GM19035 (cell line): Measurements from ENCODE around the gene WNT10A.
A peak's percentile ranks its signal among the peaks of the same experiment; 100 is the strongest.

Experiments used
- ATAC-seq: cut with Tn5 transposase; IDR thresholded peaks from one replicate; pipeline ENCODE4 v1.9.1; 2021; ENCODE audit not compliant: unreplicated experiment

WNT10A gene

DNA sequence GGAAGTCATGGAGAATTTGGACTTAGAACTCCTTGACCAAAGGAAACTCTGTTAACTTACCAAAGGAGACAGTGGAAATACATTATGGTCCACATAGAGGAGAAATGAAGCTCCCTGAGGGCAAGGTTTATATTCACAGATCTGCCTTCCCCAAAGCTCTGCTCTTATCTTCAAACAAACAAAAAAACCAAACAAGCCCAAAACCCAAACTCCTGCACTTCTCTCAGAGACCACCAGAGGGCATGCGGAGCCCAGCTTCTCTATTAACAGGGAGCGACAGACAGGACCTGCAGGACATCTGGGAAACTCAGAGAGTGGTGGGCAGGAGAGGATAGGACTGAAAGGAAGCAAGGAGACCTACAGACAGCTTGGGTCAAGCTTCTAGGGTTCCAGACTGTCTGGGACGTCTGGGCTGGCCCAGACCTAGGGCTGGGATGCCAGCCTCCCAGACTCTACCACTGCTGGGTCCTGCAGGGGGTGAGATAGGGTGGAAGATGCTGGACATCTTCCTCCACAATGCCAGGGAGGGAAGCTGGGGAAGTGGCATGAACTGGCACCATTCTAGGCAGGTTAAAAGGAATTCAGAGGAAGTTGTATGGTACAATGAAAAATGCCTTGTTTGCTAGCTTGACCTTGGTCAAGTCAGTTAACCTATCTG, 4.0 kb upstream of the WNT10A start:
- no peak for ATAC-seq

DNA sequence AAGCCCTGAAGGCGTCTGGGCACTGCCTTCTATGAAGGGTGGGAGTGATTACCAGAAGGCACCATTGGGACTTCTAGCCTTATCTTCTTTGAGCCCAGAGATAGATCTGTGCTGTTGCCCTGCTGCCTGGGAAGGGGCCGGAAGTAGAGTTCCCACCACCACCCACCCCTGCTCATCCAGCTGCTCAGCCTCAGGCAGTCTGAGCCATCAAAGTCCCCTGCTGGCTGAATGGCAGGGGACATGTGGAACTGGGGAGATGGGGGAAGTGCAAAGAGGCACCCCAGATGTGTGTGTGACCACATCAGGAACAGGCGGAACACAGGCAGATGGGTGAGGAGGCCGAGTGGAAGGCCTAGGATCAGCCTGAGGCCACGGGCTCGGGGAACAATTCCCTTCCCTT, 3.3 kb upstream of the WNT10A start:
- no peak for ATAC-seq

GRCh38 chr2:218877891-218878290, 2.8 kb upstream of the WNT10A start:
- no peak for ATAC-seq

GRCh38 chr2:218878486-218878885, 2.2 kb upstream of the WNT10A start:
- ATAC-seq, result no peak

DNA sequence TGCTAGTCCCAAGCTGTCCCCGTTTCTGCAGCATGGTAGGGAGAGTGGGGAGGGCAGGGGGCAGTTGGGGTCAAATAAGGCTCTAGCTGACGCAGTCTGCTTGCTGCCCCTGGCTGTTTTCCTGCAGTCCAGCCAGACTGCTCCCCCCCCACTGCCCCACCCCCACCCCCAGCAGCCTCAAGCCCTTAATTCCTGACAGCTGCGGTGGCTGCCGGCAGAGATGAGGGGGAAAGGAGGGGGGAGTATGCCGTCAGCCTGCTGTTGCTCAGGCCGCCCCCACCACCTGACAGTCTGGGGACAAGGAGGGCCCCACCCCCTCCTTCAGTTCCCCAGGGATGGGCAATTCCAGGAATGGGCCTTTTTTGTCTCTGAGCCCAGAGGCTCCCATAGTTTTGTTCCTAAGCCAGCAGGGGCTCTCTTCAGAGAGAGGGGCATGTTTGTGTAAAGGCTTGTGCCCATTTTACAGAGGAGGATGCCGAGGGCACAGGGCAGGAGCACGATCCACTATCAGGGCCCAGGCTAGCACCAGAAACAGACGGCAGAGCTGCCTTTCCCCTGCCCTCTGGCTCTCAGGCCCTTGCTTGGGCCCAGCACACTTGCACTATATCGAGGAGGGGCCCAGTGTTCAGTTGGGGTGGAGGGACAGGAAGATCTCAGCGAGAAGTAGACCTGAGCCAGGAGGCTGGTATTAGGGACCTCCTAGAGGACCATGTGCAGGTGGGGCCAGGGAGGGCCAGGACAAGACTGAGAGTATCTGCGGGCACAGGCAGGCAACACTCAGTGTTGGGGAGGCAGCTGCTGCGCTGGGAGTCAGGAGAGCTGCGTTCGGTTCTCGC, 1.5 kb upstream of the WNT10A start:
- no peak for ATAC-seq

DNA sequence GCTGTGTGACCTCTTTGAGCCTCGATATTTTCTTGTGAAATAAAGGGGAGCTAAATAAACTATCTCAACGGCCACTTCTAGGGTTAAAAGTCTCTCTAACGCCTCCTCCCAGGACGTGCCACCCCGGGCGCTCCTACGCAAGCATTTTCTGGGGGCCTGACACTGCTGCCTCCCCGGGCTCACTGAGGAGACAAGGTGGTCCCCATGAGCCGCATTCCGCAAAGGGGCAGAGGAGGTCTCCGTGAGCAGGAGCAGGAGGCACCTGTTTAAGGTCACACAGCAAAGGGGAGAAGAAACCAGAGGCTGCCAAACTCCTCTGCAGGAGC, 913 bp upstream of the WNT10A start:
- no peak for ATAC-seq

GRCh38 chr2:218880859-218881594, 375 bp downstream of the WNT10A start:
- no peak for ATAC-seq

DNA sequence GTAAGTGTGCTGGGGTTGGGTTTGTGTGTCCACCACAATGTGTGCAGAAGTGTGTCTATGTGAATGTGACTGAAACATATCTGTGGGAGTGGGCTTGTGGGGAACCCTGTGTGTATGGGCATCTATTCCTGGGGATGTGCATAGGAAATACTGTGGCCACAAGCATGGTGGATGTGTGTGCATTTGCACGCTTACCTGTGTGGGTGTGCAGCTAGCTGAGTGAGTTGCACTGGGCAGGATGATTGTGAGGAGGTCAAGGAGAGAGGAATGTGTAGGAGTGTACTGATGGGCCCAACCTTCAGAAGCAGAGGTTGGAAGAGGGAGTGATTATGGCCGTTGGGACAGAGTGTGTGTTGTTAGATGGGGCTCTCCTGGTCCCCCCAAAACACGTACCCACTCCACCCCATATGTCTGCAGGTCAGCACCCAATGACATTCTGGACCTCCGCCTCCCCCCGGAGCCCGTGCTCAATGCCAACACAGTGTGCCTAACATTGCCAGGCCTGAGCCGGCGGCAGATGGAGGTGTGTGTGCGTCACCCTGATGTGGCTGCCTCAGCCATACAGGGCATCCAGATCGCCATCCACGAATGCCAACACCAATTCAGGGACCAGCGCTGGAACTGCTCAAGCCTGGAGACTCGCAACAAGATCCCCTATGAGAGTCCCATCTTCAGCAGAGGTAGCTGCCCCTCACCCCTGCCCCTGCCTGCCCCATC, 1.2 kb downstream of the WNT10A start:
- no peak for ATAC-seq

DNA sequence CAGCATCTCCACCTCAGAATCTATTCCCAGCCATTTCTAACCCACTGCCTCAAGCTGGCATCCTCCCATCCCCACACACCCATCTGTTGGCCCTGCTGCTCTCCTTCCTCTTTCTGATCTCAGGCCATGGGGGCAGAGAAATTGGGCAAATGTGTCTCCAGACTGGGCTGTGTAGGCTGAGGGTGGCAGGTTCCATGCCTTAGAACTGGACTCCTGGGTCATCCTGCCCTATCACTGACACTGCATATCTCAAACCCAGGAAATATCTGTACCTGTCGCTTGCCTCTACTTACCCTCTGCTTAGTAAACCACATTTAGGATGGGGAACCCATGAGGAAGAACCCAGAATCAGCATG, 1.8 kb downstream of the WNT10A start:
- no peak for ATAC-seq

DNA sequence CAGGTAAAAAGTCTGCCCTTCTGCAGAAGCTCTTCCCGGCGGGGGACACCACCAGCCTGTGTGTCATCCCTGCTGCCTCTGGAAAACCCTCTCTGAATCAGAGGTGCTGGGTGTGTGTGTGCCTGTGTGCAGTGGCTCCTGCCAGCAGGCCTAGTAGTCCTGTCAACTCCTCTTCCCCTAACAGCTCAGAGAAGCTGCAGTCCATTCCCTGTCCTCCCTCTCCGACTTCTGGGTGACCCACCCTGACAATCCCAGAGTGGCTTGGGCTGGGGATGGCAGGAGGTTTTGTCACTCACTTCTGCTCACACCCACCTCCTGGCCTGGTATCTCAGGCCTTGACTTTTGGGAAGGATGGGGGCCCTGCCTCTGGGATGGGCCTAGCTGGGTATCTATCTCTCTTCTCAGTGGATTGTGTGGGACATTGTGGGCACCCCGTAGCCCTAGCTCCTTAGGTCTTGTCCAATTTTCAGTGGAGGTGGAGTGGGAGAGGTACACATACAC, 2.3 kb downstream of the WNT10A start:
- ATAC-seq, result no peak

GRCh38 chr2:218883491-218884490, 3.1 kb downstream of the WNT10A start:
- ATAC-seq, result no peak

GRCh38 chr2:218884519-218884918, 3.9 kb downstream of the WNT10A start:
- ATAC-seq, result no peak

DNA sequence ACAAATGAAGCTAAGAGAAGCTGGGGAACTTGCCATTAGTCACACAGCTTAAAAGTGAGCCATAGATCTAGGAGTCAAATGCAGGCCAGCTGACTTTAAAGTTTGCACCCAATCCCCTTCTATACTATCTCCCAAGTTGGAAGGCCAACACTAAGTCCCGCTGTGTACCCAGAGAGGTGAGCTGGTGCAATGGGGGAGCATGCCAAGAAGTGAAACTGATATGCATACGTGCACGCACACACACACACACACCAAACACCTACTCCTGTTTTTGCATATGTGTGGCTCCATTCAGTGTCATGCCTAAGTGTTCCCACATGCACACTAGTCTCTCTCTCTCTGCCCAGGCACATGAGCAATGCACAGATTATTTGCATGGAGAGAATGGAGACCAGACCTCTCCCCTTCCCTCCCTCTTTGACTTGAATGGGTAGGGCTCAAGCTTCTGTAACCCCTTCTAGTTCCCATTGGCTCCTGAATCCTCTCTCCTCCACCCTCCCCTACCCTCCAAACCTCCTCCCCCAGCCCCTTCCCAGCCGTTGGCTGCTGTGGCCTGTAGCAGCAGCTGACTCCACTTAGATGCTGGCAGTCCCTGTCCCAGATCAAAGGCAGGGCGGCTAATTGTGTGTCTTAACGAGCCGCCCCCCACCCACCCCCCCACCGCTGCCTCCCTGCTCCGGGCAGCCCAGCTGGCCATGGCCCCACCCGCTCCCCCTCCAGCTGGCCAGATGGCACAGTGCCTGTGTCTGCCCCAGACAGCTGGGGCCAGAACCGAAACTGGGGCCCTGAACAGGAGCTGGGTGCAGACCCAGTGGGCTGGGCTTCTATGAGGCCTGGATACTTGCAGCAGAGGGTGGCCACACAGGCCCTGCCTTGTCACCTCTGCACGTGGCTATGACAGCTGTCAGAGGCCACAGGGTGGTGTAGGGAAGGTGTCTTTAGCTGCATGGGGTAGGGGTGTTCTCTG, 5.6 kb downstream of the WNT10A start:
- ATAC-seq, result peak; percentile 59

DNA sequence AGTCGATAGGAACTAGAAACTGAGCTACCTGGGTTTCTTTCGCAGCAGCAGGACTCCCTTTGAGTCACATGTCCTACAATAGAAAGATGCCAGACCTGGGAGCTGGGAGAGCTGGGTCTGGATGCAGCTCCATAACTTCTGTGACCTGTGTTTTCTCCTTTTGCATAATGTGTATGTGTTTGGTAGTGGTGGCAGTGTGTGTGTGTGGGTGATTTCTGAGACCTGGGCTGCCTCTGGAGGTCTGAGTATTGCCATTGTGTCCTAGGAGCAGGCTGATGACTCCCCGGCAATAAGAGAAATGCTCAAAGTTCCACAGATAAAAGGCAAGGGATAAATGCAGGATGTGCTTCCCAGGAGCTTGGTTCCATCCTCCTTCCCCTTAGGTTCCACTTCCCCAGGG, 6.4 kb downstream of the WNT10A start:
- no peak for ATAC-seq

DNA sequence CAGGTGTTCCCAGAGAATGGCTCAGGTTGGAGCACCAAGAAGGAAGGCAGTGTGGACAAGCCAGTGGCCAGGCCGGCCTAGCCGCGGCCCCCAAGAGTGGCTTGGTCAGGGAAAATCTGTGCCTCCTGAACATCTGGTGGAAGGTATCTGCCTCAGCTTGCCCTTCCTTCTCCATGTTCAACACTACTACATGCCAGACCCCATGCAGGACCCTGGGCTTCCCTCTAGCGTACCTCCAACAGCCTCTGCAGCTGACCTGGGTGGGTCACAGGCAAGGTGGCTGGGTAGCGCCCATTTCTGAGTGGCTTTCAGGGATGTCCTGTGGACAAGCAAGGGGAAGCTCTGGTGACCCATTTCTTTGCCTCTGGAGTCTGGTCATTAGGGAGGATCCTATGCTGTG, 7.7 kb downstream of the WNT10A start:
- no peak for ATAC-seq

GRCh38 chr2:218889937-218890336, 9.3 kb downstream of the WNT10A start:
- no peak for ATAC-seq

DNA sequence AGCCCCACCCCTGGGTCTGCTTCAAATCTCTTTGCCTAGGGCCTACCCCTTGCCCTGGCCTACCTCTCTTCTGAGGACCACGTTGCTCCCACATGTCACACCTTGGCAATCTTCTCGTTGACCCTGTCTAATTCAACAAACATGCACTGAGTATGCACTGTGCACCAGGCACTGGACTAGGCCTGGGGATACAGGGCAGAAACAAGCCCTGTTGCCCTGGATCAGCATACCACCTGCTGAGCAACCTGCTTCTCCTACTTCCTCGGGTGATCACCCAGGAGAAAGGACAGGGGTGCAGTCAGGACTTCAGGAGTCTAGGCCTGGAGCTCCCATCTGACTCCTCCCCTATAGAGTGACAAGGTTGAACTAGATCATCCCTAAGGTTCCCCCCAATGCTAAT, 9.7 kb downstream of the WNT10A start:
- no peak for ATAC-seq

GRCh38 chr2:218891275-218892135, 10.9 kb downstream of the WNT10A start:
- ATAC-seq, result no peak
